Hair follicle dermal papilla cell (primary cell): ENCODE results near the gene GRIN2D. TPM values are rescaled to one million over a fixed set of nuclear protein-coding genes. Genes with fewer than 3 reads are reported as not detected.

ENCODE experiments used
- total RNA-seq: library from RNA; depleted of rRNA; stranded (reverse); fragments of >200 nt; gene quantifications from 2 replicates; pipeline ENCODE4 v1.2.3, GENCODE V29; 2012

The GRIN2D gene
- 0.49 and 0.65 TPM in 2 replicates for total RNA-seq

GRCh38 chr19:48393559-48394330 is at the start of gene GRIN2D:
TSS of gene GRIN2D (plus strand) at chr19:48393668. CDS start at chr19:48398393, 4,725 bp downstream.

DNA sequence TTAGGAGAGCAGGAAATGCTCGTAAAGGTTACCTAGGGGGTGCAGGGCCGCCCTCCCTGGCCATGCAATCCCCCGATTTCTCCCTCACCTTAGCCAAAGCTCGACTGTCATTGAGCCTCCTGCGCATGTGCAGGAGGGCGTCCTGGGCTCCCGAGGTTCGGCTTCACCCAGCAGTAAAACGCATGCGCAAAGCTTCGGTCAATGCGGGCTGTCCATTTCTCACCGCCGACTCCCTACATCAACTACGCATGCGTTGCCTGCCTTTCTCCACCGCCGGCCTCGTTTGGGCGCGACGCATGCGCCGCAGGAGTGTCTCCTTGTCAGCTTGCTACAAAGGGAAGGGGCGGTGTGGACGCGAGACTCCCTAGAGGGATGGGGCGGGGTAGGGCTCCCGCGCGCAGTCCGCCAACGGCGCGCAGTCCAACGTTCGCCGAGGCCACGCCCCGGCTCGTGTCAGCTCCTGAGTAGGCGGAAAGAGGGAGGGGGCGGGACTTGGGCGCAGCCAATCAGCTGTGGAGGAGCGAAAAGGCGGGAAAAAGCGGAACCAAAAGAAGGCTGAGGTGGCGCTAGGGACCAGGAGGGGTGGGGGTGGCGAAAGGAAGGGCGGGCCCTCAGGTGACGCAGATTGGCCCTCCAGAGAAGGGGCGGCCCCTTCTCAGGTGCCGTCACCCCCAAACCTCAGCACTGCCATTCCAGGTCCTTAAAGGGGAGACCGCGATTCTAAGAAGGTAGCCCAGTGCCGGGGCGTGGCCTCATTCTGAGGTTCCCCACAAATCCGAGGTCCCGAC is 29.5 kb upstream of the GRIN2D start, which contains the start of the genes SYNGR4 and TMEM143:
TSS of gene SYNGR4 (plus strand) at position 558 of the 788 bp plus-strand sequence. CDS start 1,476 bp downstream, outside the sequence.
TSS of gene TMEM143 (minus strand) at position 131 of the 788 bp plus-strand sequence. CDS start at position 111, 20 bp downstream.

DNA sequence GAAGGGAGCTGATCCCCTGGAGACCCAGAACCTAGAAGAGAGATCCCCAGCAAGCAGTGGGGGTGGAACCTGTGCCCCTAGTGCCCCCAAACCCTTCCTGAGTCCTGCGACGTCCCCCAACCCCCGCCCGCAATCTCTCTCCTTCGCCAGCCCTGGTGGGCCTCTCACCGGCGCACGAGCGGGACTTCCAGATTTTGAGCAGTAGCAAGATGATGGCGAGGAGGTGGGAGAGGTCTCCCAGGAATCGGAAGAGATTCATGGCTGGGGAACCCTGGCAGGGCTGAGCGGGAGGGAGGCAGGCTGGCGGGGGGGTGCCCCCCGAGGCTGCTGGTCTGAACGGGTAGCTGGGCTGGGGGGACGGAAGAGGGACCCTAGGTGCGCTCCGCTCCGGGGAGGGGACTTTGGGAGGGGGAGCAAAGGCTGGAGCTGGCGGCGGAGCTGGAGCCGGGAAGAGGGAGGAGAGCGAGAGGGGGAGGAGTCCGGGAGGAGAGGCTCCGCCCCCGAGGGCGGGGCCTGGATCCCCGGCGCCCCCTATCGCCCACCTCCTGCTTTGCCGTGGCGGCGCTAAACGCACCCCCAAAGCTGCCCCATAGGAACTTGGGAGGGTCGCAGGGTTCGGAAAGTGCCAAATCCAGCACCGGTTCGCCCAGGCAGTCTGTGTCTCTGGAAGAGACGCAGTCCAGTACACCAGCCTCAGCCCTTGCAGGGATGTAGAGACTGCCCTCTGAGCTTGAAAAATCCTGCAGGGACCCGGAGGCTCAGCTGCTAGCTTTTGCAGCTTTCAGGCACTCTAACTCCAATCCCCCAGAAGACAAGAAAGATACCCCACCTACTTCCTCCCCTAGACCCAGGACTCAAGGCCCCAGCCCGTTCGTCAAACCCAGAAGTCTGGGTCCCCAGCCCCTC is 2.1 kb upstream of the GRIN2D start, which contains the start of gene KDELR1:
TSS of gene KDELR1 (minus strand) at position 452 of the 906 bp plus-strand sequence. CDS start at position 259, 193 bp downstream.

Other genes starting within 250 kb of the GRIN2D start
- 6.3 and 7.5 TPM in 2 replicates for gene LIG1, start 223.3 kb upstream of the GRIN2D start, total RNA-seq
- 2.4 and 3.1 TPM in 2 replicates for gene ZSWIM9, start 223.0 kb upstream of the GRIN2D start, total RNA-seq
- gene CARD8, start 137.8 kb upstream of the GRIN2D start, total RNA-seq, result 23.0 and 25.0 TPM in 2 replicates
- gene ZNF114, start 123.6 kb upstream of the GRIN2D start, total RNA-seq, result 0.24 and 0.32 TPM in 2 replicates
- gene EMP3, start 68.1 kb upstream of the GRIN2D start, total RNA-seq, result 69.1 and 109 TPM in 2 replicates
- gene TMEM143, start 29.7 kb upstream of the GRIN2D start, total RNA-seq, result 4.7 and 9.6 TPM in 2 replicates
- not detected in 2 replicates for gene SYNGR4, start 29.3 kb upstream of the GRIN2D start, total RNA-seq
- 102 and 121 TPM in 2 replicates for gene KDELR1, start 2.1 kb upstream of the GRIN2D start, total RNA-seq
- 30.2 and 31.0 TPM in 2 replicates for gene GRWD1, start 52.3 kb downstream of the GRIN2D start, total RNA-seq
- gene KCNJ14, start 61.9 kb downstream of the GRIN2D start, total RNA-seq, result 0.49 and 0.81 TPM in 2 replicates
- gene CYTH2, start 75.7 kb downstream of the GRIN2D start, total RNA-seq, result 35.8 and 40.4 TPM in 2 replicates
- under 0.01 and 0.36 TPM in 2 replicates for gene LMTK3, start 118.2 kb downstream of the GRIN2D start, total RNA-seq
- gene SULT2B1, start 158.5 kb downstream of the GRIN2D start, total RNA-seq, result 0.36 TPM in 1 of 2 replicates, not detected in the other
- not detected in 2 replicates for gene SPACA4, start 213.1 kb downstream of the GRIN2D start, total RNA-seq
- gene FAM83E, start 221.4 kb downstream of the GRIN2D start, total RNA-seq, result 0.24 and 1.3 TPM in 2 replicates
- gene RPL18, start 225.5 kb downstream of the GRIN2D start, total RNA-seq, result 1,307 and 1,432 TPM in 2 replicates
- 16.5 and 19.1 TPM in 2 replicates for gene SPHK2, start 225.8 kb downstream of the GRIN2D start, total RNA-seq
- 7.6 and 12.3 TPM in 2 replicates for gene DBP, start 243.7 kb downstream of the GRIN2D start, total RNA-seq